Hematopoietic multipotent progenitor cell treated with erythropoietin and hydrocortisone succinate and interleukin-3 and kit ligand, for 6 days (in vitro differentiated cells): ENCODE measurements around the gene RNF8.
A peak's percentile ranks its signal among the peaks of the same experiment; 100 is the strongest.
"Not testable (repeated sequence)": the region's sequence is repeated elsewhere in the genome, so short reads cannot be mapped to it uniquely, and the experiment has no call there.

Source experiments
- DNase-seq: peaks from one replicate; pipeline ENCODE4 v3.0.0-alpha.2; 2015

The RNF8 gene

DNA sequence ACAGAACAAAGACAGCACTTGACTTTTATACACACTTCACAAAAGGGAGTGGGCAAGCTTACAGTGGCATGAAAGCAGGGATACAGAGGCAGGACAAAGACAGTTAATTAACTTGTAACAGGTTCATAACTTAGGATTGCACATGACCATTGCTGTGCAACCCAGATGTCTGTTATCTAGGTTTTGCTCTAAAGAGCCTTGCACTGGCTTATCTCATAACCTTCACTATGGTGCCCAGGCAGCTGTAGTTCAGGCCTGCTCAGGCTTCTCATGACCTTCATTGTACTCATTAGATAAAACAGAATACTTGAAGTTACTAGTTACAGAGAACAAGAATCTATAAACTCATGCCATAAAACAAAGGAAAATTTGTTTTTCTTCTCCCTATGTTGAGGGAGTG, 47.9 kb downstream of the RNF8 start:
- DNase-seq: peak; percentile 92

DNA sequence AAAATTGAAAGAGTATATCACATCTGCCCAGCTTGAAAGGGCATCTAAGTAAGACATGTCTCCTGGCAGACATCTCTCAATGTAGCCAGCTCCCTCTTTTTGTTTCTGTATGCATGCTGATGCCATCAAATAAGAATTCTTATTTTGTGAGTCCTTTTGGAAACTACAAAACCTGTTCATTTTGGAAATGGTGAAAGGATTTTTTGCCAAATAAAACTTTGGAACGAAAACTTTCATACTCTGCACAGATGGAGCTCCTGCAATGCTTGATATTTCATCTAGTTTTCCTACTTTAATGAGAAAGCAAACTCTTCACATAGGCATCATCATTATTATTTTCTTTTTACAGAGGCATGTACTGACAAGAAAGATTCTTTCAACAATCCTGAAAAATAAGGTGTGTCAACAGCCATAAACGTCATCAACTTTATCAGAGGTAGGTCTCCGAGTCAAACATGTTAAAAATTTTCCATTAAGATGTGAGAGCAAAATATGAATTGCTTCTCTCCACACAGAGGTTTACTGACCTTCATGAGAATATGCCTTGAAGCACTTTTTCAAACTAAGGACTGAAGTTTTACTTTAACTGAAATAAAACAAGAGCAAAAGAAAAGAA, 53.1 kb downstream of the RNF8 start:
- DNase-seq: no peak

DNA sequence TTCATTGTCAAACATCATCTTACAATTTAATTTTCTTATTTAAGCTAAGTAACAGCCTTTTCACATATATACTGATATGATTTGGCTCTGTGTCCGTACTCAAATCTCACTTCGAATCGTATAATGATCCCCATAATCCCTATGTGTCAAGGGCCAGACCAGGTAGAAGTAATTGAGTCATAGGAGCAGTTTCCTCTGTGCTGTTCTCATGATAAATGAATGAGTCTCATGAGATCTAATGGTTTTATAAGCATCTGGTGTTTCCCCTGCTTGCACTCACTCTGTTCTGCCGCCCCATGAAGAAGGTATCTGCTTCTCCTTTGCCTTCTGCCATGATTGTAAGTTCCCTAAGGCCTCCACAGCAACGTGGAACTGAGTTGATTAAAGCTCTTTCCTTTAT, 54.2 kb downstream of the RNF8 start:
- no peak for DNase-seq

DNA sequence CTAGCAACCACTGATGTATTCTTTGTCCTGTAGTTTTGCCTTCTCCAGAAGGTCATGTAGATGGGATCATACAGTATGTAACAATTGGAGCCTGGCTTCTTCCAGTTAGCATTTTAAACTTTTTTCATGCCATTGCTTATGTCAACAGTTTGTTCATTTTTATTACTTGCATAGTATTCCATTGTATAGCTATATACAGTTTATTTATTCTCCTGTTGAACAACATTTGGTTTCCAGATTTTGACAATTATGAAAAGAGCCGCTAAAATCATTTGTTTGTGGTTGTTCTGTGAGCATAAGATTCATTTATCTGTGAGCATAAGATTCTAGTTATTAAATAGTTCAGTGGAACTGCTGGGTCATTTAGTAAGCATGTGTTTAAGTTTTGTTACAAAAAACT, 55.7 kb downstream of the RNF8 start:
- no peak for DNase-seq

DNA sequence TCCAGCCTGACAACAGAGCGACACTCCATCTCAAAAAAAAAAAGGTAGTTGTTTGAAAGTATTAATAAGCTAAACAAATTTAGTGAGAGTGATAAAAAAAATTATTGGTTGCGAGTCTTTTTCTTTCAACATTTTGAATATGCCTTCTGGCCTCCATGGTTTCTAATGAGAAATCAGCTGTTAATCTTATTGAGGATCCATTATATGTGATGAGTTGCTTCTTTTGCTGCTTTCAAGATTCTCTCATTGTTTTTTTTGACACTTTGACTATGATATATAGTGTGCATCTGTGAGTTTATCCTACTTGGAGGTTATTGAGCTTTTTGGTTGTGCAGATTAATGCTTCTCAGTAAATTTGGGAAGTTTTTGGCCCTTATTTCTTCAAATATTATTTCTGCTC, 63.6 kb downstream of the RNF8 start:
- DNase-seq: no peak

DNA sequence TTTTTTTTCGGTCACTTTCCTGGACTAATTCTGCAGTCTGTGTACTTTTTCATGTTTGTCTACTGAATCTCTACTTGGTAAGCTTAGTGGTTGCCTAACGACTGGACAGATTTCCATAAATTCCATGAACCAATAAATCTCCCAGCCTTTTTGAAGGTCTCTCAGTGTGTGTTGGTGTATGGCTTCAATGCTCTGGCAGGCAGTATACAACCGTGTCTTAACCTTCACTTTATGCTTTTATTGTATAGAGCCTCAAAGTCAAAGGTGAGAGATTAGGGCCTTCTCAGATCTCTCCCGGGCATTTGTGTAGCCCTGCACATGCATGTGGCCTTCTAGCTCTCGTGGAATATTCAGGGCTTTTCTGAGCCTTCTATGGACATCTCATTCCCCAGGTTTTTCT, 64.9 kb downstream of the RNF8 start:
- no peak for DNase-seq

DNA sequence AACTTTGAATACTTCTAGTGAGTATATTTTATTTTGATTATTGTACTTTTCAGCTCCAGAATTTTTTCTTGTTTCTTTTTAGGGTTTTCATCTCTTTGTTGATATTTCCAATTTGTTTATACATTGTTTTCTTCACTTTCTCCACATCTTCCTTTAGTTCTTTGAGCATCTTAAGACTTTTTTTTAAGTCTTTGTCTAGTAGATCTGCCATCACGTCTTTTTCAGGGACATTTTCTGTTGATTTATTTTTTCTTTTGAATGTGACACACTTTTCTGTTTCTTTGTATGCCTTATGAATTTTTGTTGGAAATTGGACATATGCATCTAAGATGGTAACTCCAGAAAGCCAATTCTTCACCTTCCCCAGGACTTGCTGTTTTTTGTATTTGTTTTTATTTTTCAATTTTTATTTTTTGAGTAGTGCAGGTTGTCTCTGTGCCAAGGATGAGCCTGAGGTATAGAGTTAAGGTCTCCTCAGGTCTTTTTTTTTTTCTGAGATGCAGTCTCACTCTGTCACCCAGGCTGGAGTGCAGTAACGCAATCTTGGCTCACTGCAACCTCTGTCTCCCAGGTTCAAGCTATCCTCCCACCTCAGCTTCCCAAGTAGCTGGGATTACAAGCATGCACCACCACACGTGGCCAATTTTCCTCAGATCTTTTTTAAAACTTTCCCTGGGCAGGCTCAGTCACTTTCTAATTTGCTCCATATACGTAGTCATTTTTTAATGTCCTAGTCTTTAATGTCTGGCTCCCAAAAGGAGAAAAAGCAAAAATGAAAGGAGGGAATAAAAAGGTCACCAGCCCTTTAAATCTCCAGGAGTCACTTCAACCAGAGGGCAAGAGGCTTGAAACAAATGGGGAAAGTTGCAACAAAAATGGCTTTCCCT, 72.5 kb downstream of the RNF8 start:
- DNase-seq: no peak

DNA sequence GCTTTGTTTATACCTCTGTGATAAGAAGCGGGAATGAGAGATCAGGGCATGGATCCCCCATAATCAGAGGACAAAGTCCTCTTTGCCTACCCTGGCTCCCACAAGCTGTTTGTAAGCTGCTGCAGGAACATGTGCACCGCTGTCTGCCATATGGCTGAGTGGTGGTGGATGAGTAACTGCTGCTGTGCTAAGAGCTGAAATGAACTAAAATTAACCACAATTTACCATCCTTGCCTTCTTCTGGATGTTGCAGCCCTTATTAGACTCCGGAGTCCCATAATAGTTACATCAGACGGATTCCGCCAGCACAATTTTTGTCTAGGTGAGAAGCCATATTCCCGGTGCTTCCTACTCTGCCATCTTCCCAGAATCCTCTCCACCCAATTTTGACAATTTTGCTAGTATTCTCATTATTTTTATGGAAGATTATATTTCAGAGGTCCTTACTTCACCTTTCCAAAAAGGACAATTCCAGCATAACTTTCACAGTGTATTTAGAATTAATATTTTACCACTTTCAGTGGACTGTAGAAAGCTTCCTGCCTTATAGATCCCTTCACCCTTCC, 73.2 kb downstream of the RNF8 start:
- no peak for DNase-seq

DNA sequence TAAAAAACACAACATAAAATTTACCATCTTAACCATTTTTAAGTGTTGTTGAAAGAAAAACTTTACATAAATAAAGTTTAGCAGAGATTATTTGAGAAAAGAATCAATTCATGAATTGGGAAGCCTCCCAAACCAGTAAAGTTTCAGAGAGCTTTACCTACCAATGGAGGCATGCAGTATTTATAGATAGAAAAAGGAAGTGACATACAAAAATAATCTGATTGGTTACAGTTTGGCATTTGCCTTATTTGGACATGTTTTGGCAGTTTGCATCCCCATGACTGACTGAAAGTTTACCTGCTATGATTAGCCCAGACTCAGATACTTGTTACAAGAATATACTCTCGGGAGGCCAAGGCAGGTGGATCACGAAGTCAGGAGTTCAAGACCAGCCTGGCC, 75.6 kb downstream of the RNF8 start:
- peak; percentile 9 for DNase-seq

DNA sequence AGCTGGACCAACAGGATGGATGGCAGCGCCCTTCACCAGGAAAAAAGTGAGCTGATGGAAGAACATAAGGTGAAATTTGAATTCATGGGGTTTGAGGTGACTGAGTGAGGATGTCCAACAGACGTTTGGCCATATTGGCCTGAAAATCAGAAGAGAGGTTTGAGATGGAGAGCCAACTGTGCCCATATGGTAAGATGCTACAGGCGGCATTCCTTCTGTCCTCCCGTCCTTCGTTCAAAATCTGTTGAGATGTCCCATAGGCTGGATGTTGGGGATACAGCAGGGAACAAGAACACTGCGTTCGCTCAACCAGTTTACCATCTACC, 78.8 kb downstream of the RNF8 start:
- DNase-seq: no peak

DNA sequence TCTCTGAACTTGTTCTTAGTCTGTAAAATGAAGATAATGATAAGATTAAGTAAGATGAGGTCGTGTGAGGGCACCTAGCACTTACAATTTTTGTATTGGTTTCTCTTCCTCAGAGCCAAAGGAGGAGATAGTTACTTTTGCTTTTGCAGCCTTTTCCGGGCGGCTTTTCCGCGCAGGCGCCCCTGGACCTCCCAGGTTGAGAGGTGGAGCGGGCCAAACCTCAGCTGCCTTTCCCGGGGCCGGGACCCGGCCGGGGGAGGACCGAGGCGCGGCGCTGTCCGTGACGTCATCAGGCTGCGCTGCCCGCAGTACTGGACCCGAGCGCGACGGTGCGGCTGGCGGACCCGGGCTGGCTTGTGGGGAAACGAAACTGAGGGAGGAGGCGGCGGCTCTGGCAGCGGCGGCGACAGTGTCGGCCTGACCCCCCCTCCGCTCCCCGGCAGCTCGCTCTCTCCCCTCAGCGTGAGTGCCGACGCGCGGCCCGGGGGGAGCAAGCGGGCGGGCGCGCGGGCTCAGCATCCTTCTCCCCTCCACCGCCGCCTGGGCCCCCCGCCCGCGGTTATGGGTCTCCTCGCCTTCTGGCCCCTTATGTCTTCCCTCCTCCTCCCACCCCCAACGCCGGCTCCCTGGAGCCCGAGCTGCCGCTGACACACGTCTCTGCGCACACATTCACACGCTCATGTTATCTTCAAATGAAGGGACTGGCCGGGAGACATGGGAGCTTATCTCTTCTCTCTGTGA, 79.3 kb downstream of the RNF8 start, which contains the start of gene CMTR1:
Gene CMTR1 (plus strand): TSS at position 306 of the 741 bp plus-strand sequence. CDS start 2,409 bp downstream, outside the sequence.
- DNase-seq: peak; percentile 93

DNA sequence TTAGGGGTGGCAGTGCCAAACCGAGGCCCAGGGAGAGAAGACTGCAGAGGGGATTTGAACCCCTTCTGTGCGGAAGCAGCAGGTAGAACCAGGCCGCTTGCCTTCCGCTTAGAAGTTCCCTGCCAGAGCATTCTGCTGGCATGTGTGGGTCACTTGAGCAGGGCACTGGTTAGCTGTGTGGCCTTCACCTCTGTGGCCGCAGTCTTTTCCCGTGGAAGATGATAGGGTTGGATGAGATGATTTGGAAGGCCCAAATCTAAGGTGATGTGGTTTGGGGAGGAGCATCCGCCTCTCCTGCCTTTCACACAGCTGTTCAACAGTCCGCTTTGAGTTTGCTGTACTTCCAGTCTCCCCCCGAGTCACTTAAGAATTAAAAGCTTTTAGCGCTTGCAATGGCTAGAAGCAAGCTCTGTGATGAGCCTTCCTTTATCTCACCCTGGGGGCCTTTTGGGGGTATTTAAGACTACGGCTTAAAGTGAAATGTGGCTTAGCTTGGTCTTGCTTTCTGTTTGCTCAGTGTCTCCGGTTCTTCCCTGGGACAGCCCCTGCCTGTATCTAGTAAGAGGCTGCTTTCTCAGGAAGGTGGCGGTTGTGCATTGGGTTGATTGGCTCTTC, 80.0 kb downstream of the RNF8 start:
- peak; percentile 30 for DNase-seq

DNA sequence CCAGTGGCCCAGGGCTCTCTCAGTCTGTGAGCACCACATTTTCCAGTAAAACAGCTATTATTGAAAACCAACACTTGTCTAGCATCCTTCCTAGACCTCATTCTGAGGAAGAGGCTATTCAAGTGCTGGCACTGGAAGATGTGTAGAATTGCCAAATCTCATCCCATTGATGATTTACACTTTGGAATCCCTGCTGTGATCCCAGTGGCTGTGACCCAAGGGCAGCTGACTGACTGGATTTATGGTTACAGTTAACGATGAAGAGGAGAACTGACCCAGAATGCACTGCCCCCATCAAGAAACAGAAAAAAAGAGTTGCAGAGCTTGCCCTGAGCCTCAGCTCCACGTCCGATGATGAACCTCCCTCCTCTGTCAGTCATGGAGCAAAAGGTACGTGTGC, 81.6 kb downstream of the RNF8 start:
- DNase-seq: no peak

DNA sequence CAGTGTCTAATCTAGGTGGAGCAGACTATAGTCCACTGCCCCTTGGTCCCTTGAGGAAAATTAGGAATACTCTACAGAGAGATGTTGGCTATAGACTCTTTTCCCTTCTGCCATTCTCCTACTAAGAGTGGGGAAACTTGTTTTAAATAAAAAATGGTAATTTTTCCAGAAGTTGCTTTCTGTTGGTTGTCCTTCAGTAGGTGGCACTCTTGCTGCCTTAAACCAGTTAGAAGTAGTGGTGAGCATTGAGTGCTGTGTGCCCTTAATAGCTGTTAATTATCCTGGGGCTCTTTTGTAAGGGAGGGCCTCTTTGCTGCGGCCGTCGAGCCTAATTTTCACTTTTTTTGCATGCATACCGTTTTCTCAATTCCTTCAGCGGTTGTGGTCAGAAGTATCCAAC, 82.0 kb downstream of the RNF8 start:
- peak; percentile 33 for DNase-seq

DNA sequence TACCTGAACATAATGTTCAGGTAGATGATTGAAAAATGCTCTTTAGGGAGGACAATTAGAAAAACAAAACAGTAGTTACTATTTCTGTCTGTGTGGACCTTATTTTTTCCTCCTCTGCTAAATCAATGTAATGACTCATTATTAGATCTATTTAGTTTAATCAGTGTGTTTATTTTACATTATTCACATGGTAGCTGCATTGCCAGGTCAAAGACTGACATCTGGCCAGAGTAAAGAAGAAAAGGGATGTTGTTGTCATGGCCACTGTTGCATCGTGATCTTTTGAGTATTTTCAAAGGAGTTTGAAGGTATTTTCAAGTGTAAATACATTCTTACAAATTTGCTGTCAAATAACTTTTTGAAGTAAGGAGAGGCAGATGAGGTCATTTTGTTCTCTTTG, 85.1 kb downstream of the RNF8 start:
- no peak for DNase-seq

DNA sequence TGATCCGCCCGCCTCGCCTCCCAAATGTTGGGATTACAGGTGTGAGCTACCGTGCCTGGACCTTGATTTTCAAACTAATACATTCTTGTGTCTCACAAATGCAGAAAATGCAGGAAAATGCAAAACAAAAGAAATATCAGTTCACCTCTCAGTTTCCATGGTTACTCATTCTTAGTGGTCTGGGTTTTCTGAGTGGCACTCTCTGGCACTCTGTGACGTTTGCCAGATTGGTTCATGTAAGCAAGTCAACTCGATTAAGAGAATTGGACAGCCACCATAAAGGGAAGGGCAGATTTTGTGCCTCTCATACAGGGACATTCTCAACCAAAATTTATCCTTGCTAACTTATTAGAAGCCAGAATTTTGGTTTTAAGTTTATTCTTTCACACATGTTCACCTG, 87.9 kb downstream of the RNF8 start:
- no peak for DNase-seq

DNA sequence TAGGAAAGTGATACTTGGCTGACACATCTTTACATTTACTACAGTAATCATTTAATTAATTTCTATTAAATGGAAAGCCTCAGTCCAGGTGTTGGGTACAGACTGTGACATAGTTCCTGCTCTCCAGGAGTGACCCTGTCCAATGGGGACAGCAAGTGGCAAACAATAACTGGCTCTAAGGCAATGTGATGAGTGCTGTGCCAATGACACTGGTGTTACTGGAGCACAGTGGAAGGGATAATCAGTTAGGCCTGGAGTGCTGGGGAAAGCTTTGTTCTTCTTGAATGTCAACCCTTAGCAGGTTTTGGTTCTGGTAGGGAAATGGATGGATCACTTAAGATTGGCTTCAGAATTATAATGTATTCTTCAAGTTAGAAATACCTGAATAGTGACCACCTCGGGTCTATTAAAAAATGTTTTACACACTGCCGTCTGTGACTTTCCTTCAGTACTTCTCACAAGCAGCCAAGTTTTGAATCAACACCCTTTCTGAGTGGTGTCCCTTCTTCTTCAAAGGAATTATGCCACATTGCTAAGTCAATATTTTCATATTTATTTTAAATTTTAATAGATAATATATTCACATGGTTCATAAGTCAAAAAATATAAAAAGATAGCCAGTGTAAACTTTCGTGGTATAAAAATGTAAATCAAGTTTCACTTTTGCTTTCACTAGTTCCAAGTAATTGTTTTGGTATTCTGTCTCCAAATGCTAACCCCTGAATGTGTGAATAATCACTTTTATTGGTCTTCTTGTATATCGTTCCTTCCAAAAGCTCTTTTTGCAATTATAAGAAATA, 88.8 kb downstream of the RNF8 start:
- no peak for DNase-seq

DNA sequence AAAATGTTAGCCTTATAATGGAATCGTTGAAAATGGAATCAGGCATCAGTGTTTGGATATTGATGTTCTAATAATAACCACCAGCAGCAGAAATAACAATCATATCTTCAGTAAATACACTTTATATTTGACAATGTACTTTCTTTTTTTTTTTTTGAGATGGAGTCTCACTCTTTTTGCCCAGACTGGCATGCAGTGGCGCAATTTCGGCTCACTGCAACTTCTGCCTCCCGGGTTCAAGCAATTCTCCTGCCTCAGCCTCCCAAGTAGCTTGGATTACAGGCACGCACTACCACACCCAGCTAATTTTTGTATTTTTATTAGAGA, 89.4 kb downstream of the RNF8 start:
- not testable (repeated sequence) for DNase-seq
